Heart right ventricle (tissue), 16 donors: ENCODE data around the gene SLC26A6. TPM values are rescaled to one million over a fixed set of nuclear protein-coding genes. Genes with fewer than 3 reads are reported as not detected.

Experiments used
- ATAC-seq, 8 donors: fragments of 200-7000 bp; cut with Tn5 transposase; one replicate each; pipeline ENCODE4 v1.9.1; 2020; ENCODE audit warnings: mild to moderate bottlenecking in 8 of 8, moderate library complexity in 8 of 8, moderate number of reproducible peaks in 1 of 8
- DNase-seq, 2 donors: peaks; one replicate each; pipeline ENCODE4 v3.0.0-alpha.2; 2020
- H3K27ac ChIP-seq, 10 donors: fragments of 200-600 bp; sonication (generic) in 2 of 10; one replicate each; pipeline versions ENCODE4 v1.5.0 to v1.8.0; 2020 to 2022; ENCODE audit warnings: mild to moderate bottlenecking in 3 of 10
- H3K27me3 ChIP-seq, 7 donors: fragments of 200-600 bp; one replicate each; pipeline ENCODE4 v1.8.0; 2021 to 2022; ENCODE audit warnings: mild to moderate bottlenecking in 2 of 7
- H3K36me3 ChIP-seq, 9 donors: fragments of 200-600 bp; sonication (generic) in 1 of 9; one replicate each; pipeline versions ENCODE4 v1.5.0 to v1.8.0; 2020 to 2022; ENCODE audit warnings: mild to moderate bottlenecking in 2 of 9
- H3K4me1 ChIP-seq, 9 donors: fragments of 200-600 bp; sonication (generic) in 1 of 9; one replicate each; pipeline versions ENCODE4 v1.5.0 to v1.8.0; 2020 to 2022; ENCODE audit warnings: mild to moderate bottlenecking in 4 of 9
- H3K4me3 ChIP-seq, 10 donors: fragments of 200-600 bp; sonication (generic) in 2 of 10; one replicate each; pipeline versions ENCODE4 v1.5.0 to v1.8.0; 2020 to 2022; ENCODE audit warnings: mild to moderate bottlenecking in 7 of 10, moderate library complexity in 2 of 10
- H3K9me3 ChIP-seq, 11 donors: fragments of 200-600 bp in 10 of 11; sonication (generic) in 2 of 11; one replicate each; pipeline versions ENCODE4 v1.5.0 to v1.8.0; 2013 to 2022; ENCODE audit warnings: mild to moderate bottlenecking in 2 of 11, control low read depth in 1 of 11, moderate library complexity in 1 of 11
- CTCF ChIP-seq, 9 donors: fragments of 200-600 bp; sonication (generic) in 2 of 9; IDR thresholded peaks; one replicate each; pipeline versions ENCODE4 v1.5.0 to v1.8.0; 2021 to 2022; ENCODE audit warnings: antibody characterized with exemption in 9 of 9, mild to moderate bottlenecking in 5 of 9, moderate library complexity in 1 of 9
- WGBS, 2 donors: extraction: QIAGEN DNeasy Blood & Tissue Kit; methylation state at CpG; one replicate each; pipeline ENCODE4 v1.1.7; 2013; ENCODE audit warnings: inconsistent platforms in 1 of 2; 5-methylcytosine and 5-hydroxymethylcytosine counted together
- intact Hi-C, 10 donors: fragments of 100-400 bp; cut with DNase I; formaldehyde crosslinking; loops; one replicate each; pipeline versions ENCODE4 v1.11.1 to v1.14.2; 2022
- polyA plus RNA-seq, 2 donors: library from polyadenylated mRNA; stranded (reverse); fragments of 200-250 nt; gene quantifications; one replicate each; pipeline ENCODE4 v1.2.3, GENCODE V29; 2013
- total RNA-seq, 10 donors: library from RNA; stranded (reverse); fragmentation: NEBNext Ultra II Directional in 3 of 10; extraction: Animal tissue kit (Norgen Biotek cat#: 25700) in 3 of 10; gene quantifications; one replicate each; pipeline versions ENCODE4 v1.2.1 to v1.2.4, GENCODE V29; 2021 to 2023
- donor health status: Arrhythmogenic right ventricular cardiomyopathy.
- donor health status: ischemic (EF 13 %, LVEDD 7.1; RV severe dilation, severe dysfunction).
- donor health status: healthy with polysubstance abuse.
- donor health status: DM: no; HTN: yes; CAD: no.
- donor health status: DM: no; HTN: no; CAD: no.
- donor health status: ischemic (EF 25% LVEDD 6.9; RV normal size, moderate dysfunction).
- donor health status: ischemic (EF 25% LVEDD 5.7; RV mildly dilated, moderate dysfunction).
- donor health status: healthy.
- donor health status: DM: yes; HTN: yes; CAD: no.
- donor health status: Ischemic cardiomyopathy.
- donor health status: ischemic (EF 35%, LVEDD 5.7; RV mildly dilated, moderate dysfunction).
- donor health status: nonischemic (EF 11% LVEDD 7.7; RV severe dilation, severe dysfunction).
- donor health status: DM: yes; HTN: yes; CAD: no.
- donor health status: PGD.
- donor health status: ischemic (EF 29% LVEDD 5.4; RV normal size, mild dysfunction).
- donor health status: nonischemic (EF 23%, LVEDD 6.1; RV moderate dilation, normal function).

Gene SLC26A6
- total and polyA plus RNA-seq, 12 donors: 5.2 to 25.4 (median 10.3) TPM

- no peak for TF ChIP-seq CTCF (IDR thresholded peaks at IDR 0.05)
- Histone ChIP-seq H3K27ac (no peak overlapping the region), H3K36me3 (no peaks in the 10 kb centered on the region), H3K9me3 (no peaks in the 10 kb centered on the region), H3K27me3 (no peaks in the 10 kb centered on the region), H3K4me1 (peaks cover 5 to 17% (median 10%) of the 10 kb centered on the region in 9 donors), H3K4me3 (no peak overlapping the region)
- ATAC-seq (no peak), DNase-seq (no peak)
- intact Hi-C loops: loop anchor here in 1 of 10 donors (10.0 kb wide), 1 partner anchor 175 kb away; a partner anchor contains a TSS
- WGBS, 2 donors: 92 to 93% methylated on average over 38 of the region's 38 CpGs
Measured at GRCh38 chr3:48639944-48640606, 4.8 kb upstream of the SLC26A6 start.

- peak overlapping the region in 2 of 10 donors; percentile 89 to 91 for H3K27ac ChIP-seq
- intact Hi-C loops: loop anchor here in 1 of 10 donors (10.0 kb wide), 1 partner anchor 173 kb away; a partner anchor contains a TSS
- ATAC-seq (no peak), DNase-seq (no peak)
- peaks cover 5 to 28% (median 21%) of the 10 kb centered on the region in 9 donors for H3K4me1 ChIP-seq
- peaks cover 0 to 14% (median 0%) of the 10 kb centered on the region in 9 donors for H3K36me3 ChIP-seq
- no peak for TF ChIP-seq CTCF (IDR thresholded peaks at IDR 0.05)
- no peak overlapping the region for H3K4me3 ChIP-seq
- H3K27me3 ChIP-seq: no peaks in the 10 kb centered on the region
- WGBS, 2 donors: 68 to 74% methylated on average over 6 of the region's 6 CpGs
- no peaks in the 10 kb centered on the region for H3K9me3 ChIP-seq
Measured at GRCh38 chr3:48637305-48637704, 2.0 kb upstream of the SLC26A6 start.

- 20 to 24% methylated on average over 10 of the region's 10 CpGs for WGBS, 2 donors
Measured at GRCh38 chr3:48636149-48636655, 941 bp upstream of the SLC26A6 start.

More at GRCh38 chr3:48636149-48636655, 941 bp upstream of the SLC26A6 start:
- intact Hi-C loops: loop anchor here in 1 of 10 donors (10.0 kb wide), 1 partner anchor 171 kb away; a partner anchor contains a TSS
- peak in 2 of 8 donors; percentile 14 to 15 for ATAC-seq
- H3K27ac ChIP-seq: peak overlapping the region; percentile 55 to 91 (median 88)
- peaks cover 5 to 28% (median 21%) of the 10 kb centered on the region in 9 donors for H3K4me1 ChIP-seq
- no peaks in the 10 kb centered on the region for H3K27me3 ChIP-seq
- TF ChIP-seq CTCF (IDR thresholded peaks at IDR 0.05): no peak
- no peaks in the 10 kb centered on the region for H3K9me3 ChIP-seq
- peaks cover 0 to 24% (median 0%) of the 10 kb centered on the region in 9 donors for H3K36me3 ChIP-seq
- peak overlapping the region; percentile 73 to 99 (median 88) for H3K4me3 ChIP-seq
- DNase-seq: no peak
